WI38 (cell line): ENCODE data around the gene B3GALNT2.

Experiments
- H3K4me3 ChIP-seq: 2 replicates; pipeline ENCODE4 v1.5.1; 2011; ENCODE audit warnings: low read depth, mild to moderate bottlenecking, control low read depth, low read length
- TF ChIP-seq, protein P1 (sequence below): IDR thresholded peaks from 2 replicates; pipeline ENCODE4 v1.5.1; 2012; ENCODE audit warnings: low read depth, mild to moderate bottlenecking, control low read depth, low read length

Gene B3GALNT2

DNA sequence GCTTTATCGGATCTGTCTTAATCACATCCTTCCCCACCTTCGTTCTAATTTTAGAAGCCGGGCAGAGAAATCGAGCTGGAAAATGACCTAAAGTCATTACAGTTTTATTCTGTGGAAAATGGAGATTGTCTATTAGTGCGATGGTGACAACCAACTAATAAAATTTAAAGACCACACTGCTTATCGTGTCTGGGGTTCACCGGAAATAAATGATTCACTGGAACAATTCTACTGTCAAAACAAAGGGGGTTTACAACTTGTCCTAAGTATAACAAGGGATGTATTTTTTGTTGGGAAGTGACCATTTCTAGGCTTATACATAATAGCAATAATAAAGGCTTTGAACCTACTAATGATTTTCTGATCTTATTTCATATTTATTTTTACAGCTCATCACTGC, 55.6 kb downstream of the B3GALNT2 start:
- H3K4me3 ChIP-seq = no peak overlapping the region
- TF ChIP-seq, protein P1, sequence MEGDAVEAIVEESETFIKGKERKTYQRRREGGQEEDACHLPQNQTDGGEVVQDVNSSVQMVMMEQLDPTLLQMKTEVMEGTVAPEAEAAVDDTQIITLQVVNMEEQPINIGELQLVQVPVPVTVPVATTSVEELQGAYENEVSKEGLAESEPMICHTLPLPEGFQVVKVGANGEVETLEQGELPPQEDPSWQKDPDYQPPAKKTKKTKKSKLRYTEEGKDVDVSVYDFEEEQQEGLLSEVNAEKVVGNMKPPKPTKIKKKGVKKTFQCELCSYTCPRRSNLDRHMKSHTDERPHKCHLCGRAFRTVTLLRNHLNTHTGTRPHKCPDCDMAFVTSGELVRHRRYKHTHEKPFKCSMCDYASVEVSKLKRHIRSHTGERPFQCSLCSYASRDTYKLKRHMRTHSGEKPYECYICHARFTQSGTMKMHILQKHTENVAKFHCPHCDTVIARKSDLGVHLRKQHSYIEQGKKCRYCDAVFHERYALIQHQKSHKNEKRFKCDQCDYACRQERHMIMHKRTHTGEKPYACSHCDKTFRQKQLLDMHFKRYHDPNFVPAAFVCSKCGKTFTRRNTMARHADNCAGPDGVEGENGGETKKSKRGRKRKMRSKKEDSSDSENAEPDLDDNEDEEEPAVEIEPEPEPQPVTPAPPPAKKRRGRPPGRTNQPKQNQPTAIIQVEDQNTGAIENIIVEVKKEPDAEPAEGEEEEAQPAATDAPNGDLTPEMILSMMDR = no peak

DNA sequence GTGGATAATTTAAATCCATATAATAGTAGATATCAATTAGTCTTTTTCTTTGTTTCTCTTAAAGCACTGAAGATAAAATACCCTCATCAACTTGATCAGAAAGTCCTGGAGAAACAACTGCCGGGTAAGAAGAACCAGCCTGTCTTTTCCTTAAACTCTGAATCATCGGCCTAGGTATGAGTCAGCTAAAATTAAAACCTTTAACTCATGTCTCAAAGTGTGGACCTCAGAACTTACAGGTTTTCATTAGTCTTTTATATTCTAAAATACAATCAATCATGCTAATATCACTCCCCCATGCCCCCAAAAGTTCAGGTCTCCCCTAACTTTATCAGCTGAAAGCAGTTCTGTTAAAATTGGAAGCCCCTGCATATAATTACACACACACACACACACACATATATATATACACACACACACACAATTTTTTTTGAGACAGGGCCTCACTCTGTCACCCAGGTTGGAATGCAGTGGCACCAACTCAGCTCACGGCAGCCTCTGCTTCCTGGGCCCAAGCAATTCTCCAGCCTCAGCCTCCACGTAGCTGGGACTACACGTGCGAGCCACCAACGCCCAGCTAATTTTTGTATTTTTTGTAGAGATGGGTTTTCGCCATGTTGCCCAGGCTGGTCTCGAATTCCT, 61.3 kb downstream of the B3GALNT2 start:
- no peak overlapping the region for H3K4me3 ChIP-seq
- TF ChIP-seq, protein P1 = no peak

DNA sequence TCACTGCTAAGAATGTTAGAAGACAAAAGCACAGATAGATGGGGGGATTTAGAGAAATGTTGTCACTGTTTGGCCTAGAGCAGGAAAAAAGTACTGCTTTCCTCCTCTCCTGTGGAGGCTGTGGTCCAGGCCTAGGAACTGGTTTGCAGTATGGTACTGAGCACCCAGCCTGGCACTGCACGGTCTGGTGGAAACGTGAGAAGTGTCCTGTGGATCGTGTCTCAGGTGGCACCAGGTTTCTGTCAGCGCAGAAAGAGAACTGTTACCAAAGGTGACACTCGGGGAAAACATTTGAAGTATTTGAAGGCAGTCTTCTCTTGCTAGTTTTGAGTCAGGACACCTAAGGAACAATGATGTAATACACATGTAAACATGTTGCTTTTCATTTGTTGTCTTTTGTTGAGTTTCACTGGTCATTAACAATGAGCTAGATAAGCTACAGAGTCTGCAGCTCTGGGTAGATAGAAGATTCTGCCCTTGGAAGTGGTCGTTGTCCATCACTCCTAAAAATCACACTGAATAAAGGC, 63.0 kb downstream of the B3GALNT2 start:
- TF ChIP-seq, protein P1 = no peak
- H3K4me3 ChIP-seq = no peak overlapping the region

DNA sequence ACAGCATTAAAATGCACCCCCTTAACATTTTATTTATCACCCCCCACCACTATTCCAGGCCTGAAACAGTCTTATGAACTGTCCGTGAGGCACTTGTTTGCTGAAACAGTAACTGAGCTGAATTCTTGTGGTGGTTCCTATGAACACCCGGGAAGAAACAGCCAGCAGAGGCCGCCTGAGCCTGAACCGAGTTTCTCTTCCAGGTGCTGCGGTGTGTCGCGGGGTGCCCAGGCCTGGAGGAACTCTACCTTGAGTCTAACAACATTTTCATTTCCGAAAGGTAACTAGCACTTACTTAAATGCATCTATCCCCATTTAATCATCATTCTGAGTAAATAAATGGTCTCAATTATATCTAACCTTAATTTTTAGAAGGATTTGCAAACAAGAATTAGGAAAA, 70.3 kb downstream of the B3GALNT2 start:
- TF ChIP-seq, protein P1 = no peak
- H3K4me3 ChIP-seq = no peak overlapping the region

DNA sequence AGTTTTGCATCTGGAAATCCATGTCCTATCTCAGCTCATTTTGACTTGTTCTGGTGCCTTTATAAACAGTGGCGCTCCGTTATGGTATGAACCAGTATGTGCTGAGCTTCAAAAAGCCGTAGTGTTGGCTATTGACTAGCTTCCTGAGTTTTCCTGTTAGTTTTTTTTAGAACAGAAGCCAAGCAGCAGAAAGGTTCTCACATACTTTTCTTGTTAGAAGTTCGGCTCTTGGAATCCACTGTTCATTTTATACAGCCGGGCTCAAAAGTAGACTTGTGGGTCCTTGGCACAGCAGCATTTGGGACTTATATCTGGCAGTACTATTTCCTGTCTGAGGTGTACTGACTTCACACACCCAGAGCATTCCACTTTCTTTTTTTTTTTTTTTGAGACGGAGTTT, 73.3 kb downstream of the B3GALNT2 start:
- TF ChIP-seq, protein P1 = no peak
- no peak overlapping the region for H3K4me3 ChIP-seq

DNA sequence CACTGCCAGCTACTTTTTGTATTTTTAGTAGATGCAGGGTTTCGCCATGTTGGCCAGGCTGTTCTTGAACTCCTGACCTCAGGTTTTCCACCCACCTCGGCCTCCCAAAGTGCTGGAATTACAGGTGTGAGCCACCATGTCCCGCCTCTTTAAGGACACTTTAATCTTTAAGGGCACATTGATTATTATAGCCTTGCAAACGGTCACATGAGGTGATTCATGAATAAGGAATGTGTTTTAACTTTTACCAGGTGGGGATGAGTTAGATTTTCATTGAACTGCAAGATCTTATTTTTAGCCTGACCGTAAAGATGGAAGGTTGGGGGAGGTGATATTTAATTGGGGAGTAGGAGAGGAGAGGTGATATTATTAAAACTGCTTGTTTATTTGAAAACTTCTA, 75.1 kb downstream of the B3GALNT2 start:
- H3K4me3 ChIP-seq = no peak overlapping the region
- TF ChIP-seq, protein P1 = no peak

DNA sequence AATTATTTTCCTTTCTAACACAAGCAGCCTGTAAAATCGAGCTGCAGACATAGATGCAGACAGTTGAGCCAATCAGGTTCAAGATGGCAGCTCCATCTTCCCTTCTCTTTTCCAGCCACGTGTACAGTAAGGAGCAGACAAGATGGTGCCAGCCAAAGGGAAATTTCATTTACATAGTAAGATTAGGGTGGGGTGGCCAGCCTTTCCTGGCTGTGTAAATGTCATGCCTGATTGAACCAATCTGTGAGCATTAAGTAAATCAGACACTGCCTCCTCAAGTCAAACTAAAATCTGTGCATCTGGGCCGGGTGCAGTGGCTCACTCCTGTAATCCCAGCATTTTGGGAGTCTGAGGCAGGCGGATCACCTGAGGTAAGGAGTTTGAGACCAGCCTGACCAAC, 76.8 kb downstream of the B3GALNT2 start:
- TF ChIP-seq, protein P1 = no peak
- H3K4me3 ChIP-seq = no peak overlapping the region
